Measurements from ENCODE around the gene CTSF.
"Not testable (repeated sequence)": the region's sequence is repeated elsewhere in the genome, so short reads cannot be mapped to it uniquely, and the experiment has no call there.

DNA sequence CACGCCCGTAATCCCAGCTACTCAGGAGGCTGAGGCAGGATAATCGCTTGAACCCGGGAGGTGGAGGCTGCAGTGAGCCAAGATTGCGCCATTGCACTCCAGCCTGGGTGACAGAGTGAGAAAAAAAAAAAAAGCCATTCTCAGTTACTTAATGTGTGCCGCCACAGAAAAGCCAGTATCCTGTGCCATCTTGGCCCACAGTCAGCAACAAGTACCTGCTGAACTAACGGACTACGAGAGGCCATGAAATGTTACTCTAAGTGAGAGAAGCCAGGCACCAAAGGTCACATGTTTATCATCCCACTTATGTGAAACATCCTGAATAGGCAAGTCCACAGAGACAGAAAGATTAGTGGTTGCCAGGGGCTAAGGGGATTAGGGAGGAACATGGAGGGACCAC, 27.8 kb downstream of the CTSF start:
- not testable (repeated sequence) for TF ChIP-seq FOXA1 (IDR thresholded peaks at IDR 0.05); SP1 (IDR thresholded peaks at IDR 0.05); SUZ12 (IDR thresholded peaks at IDR 0.05); BHLHE40 (IDR thresholded peaks at IDR 0.05; ENCODE audit: borderline replicate concordance); ZNF384 (IDR thresholded peaks at IDR 0.05); FOXK2 (IDR thresholded peaks at IDR 0.05); HDGF (IDR thresholded peaks at IDR 0.05; ENCODE audit: borderline replicate concordance); CTBP1 (IDR thresholded peaks at IDR 0.05; ENCODE audit: borderline replicate concordance); TARDBP (IDR thresholded peaks at IDR 0.05); ARNT (IDR thresholded peaks at IDR 0.05); FOXM1 (IDR thresholded peaks at IDR 0.05; ENCODE audit: borderline replicate concordance)
- TF ChIP-seq, protein P1, sequence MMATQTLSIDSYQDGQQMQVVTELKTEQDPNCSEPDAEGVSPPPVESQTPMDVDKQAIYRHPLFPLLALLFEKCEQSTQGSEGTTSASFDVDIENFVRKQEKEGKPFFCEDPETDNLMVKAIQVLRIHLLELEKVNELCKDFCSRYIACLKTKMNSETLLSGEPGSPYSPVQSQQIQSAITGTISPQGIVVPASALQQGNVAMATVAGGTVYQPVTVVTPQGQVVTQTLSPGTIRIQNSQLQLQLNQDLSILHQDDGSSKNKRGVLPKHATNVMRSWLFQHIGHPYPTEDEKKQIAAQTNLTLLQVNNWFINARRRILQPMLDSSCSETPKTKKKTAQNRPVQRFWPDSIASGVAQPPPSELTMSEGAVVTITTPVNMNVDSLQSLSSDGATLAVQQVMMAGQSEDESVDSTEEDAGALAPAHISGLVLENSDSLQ (IDR thresholded peaks at IDR 0.05): not testable (repeated sequence)
